ENCODE data around the gene ABRACL. TPM values are rescaled to one million over a fixed set of nuclear protein-coding genes. Genes with fewer than 3 reads are reported as not detected.

ABRACL gene
- total and polyA plus RNA-seq, 2 of the 8 experiments (the other 6 are each of a cell fraction or from before 2014, with no cell fraction given) = 103 to 167 TPM

GRCh38 chr6:139055709-139056108 is 27.2 kb downstream of the ABRACL start (continued):
- TF ChIP-seq CHD7 (IDR thresholded peaks at IDR 0.05; ENCODE audit: insufficient replicate concordance, low read length) (no peak), NANOG (IDR thresholded peaks at IDR 0.05; ENCODE audit: insufficient read depth, low read depth, low read length, poor library complexity, severe bottlenecking) (no peak), SRF (IDR thresholded peaks at IDR 0.05; ENCODE audit: low read depth, low read length) (no peak)
